NCI-H524 (cell line): Measurements from ENCODE around the gene LHFPL4.
"Not testable (repeated sequence)": the region's sequence is repeated elsewhere in the genome, so short reads cannot be mapped to it uniquely, and the experiment has no call there.

Experiments
- DNase-seq, 2 experiments: peaks; one replicate each; lab custom pipeline; 2025; lab: John Stamatoyannopoulos, UW

The LHFPL4 gene

GRCh38 chr3:9553021-9553947, at the start of gene LHFPL4:
LHFPL4 (minus strand) TSS chr3:9553822; CDS start chr3:9552679, 1,143 bp downstream.
- peak in 1 of 2 experiments; percentile 40 for DNase-seq

GRCh38 chr3:9602620-9603019, 49.0 kb upstream of the LHFPL4 start:
- no peak for DNase-seq

GRCh38 chr3:9601006-9601581, 47.5 kb upstream of the LHFPL4 start:
- DNase-seq = not testable (repeated sequence)

GRCh38 chr3:9600597-9600996, 47.0 kb upstream of the LHFPL4 start:
- DNase-seq = peak; percentile 53 to 76

- DNase-seq = no peak
These were observed 45.3 kb upstream of the LHFPL4 start for GRCh38 chr3:9598783-9599387.

GRCh38 chr3:9595877-9596276, 42.3 kb upstream of the LHFPL4 start:
- no peak for DNase-seq

GRCh38 chr3:9591781-9592180, 38.2 kb upstream of the LHFPL4 start:
- not testable (repeated sequence) for DNase-seq

GRCh38 chr3:9590282-9590791, 36.7 kb upstream of the LHFPL4 start:
- no peak for DNase-seq

- DNase-seq = no peak
These were observed 30.2 kb upstream of the LHFPL4 start for GRCh38 chr3:9583792-9584191.

- no peak for DNase-seq
These were observed 29.7 kb upstream of the LHFPL4 start for GRCh38 chr3:9583371-9583770.

GRCh38 chr3:9582332-9582731, 28.7 kb upstream of the LHFPL4 start:
- no peak for DNase-seq

GRCh38 chr3:9581742-9582141, 28.1 kb upstream of the LHFPL4 start:
- no peak for DNase-seq

- DNase-seq = no peak
These were observed 15.4 kb upstream of the LHFPL4 start for GRCh38 chr3:9569054-9569453.

- DNase-seq = no peak
These were observed 11.7 kb upstream of the LHFPL4 start for GRCh38 chr3:9565316-9565715.

- DNase-seq = no peak
These were observed 10.2 kb upstream of the LHFPL4 start for GRCh38 chr3:9563851-9564250.

- DNase-seq = not testable (repeated sequence)
These were observed 6.4 kb upstream of the LHFPL4 start for GRCh38 chr3:9560056-9560455.

- no peak for DNase-seq
These were observed 409 bp upstream of the LHFPL4 start for GRCh38 chr3:9553948-9554513.

- DNase-seq = peak; percentile 12 to 45
These were observed 1.2 kb downstream of the LHFPL4 start for GRCh38 chr3:9552252-9552999.

- DNase-seq = no peak
These were observed 2.6 kb downstream of the LHFPL4 start for GRCh38 chr3:9550999-9551398.

GRCh38 chr3:9549600-9549999, 4.0 kb downstream of the LHFPL4 start:
- no peak for DNase-seq

- no peak for DNase-seq
These were observed 4.6 kb downstream of the LHFPL4 start for GRCh38 chr3:9548991-9549390.

- no peak for DNase-seq
These were observed 11.4 kb downstream of the LHFPL4 start for GRCh38 chr3:9542182-9542581.
